H9 (cell line): ENCODE results near the gene PLAGL1. TPM values are rescaled to one million over a fixed set of nuclear protein-coding genes. Genes with fewer than 3 reads are reported as not detected.

Experiments used
- DNase-seq: peaks from one replicate; pipeline ENCODE4 v3.0.0-alpha.2; 2017
- H2AFZ ChIP-seq: one replicate; pipeline ENCODE4 v1.6.1; 2013; ENCODE audit warnings: mild to moderate bottlenecking, low read length, control low read depth, moderate library complexity
- H2AK5ac ChIP-seq: 2 replicates; pipeline ENCODE4 v1.6.1; 2013; ENCODE audit warnings: low read length, control low read depth, mixed read lengths; ENCODE audit not compliant: insufficient read length
- H2BK120ac ChIP-seq: one replicate; pipeline ENCODE4 v1.6.1; 2013; ENCODE audit warnings: low read depth, mild to moderate bottlenecking, low read length, control low read depth, inconsistent platforms; ENCODE audit not compliant: poor library complexity, severe bottlenecking
- H2BK12ac ChIP-seq: 2 replicates; pipeline ENCODE4 v1.6.1; 2013; ENCODE audit warnings: low read length, control low read depth, mixed read lengths, low read depth; ENCODE audit not compliant: insufficient read length
- H2BK15ac ChIP-seq: 2 replicates; pipeline ENCODE4 v1.6.1; 2013; ENCODE audit warnings: low read depth, low read length, control low read depth
- H2BK20ac ChIP-seq: one replicate; pipeline ENCODE4 v1.6.1; 2013; ENCODE audit warnings: low read depth, mild to moderate bottlenecking, low read length, control low read depth, inconsistent platforms; ENCODE audit not compliant: poor library complexity, severe bottlenecking
- H2BK5ac ChIP-seq: 2 replicates; pipeline ENCODE4 v1.6.1; 2013; ENCODE audit warnings: low read length, control low read depth, mixed read lengths; ENCODE audit not compliant: insufficient read length
- H3K14ac ChIP-seq: 2 replicates; pipeline ENCODE4 v1.6.1; 2013; ENCODE audit warnings: low read length, control low read depth; ENCODE audit not compliant: insufficient read depth
- H3K18ac ChIP-seq: 2 replicates; pipeline ENCODE4 v1.6.1; 2013; ENCODE audit warnings: low read depth, mild to moderate bottlenecking, mixed read lengths, low read length, control low read depth; ENCODE audit not compliant: insufficient read length
- H3K23ac ChIP-seq: 2 replicates; pipeline ENCODE4 v1.6.1; 2013; ENCODE audit warnings: low read length, control low read depth, mixed read lengths, low read depth; ENCODE audit not compliant: insufficient read length
- H3K23me2 ChIP-seq: 2 replicates; pipeline ENCODE4 v1.6.1; 2013; ENCODE audit warnings: low read depth, mild to moderate bottlenecking, mixed read lengths, low read length, control low read depth; ENCODE audit not compliant: insufficient read length, poor library complexity, severe bottlenecking
- H3K27ac ChIP-seq: 2 replicates; pipeline ENCODE4 v1.5.1; 2013; ENCODE audit warnings: low read length, control low read depth, mixed read lengths, low read depth; ENCODE audit not compliant: insufficient read length
- H3K27me3 ChIP-seq: 2 replicates; pipeline ENCODE4 v1.6.1; 2013; ENCODE audit warnings: low read length, control low read depth, inconsistent platforms; ENCODE audit not compliant: insufficient read depth
- H3K4ac ChIP-seq: 2 replicates; pipeline ENCODE4 v1.6.1; 2013; ENCODE audit warnings: low read depth, mild to moderate bottlenecking, control low read depth, inconsistent platforms, low read length, moderate library complexity
- H3K4me1 ChIP-seq: 2 replicates; pipeline ENCODE4 v1.6.1; 2013; ENCODE audit warnings: low read length, control low read depth, inconsistent platforms; ENCODE audit not compliant: insufficient read depth
- H3K4me2 ChIP-seq: 2 replicates; pipeline ENCODE4 v1.6.1; 2013; ENCODE audit warnings: low read length, control low read depth, mixed read lengths; ENCODE audit not compliant: insufficient read length, insufficient read depth
- H3K56ac ChIP-seq: 2 replicates; pipeline ENCODE4 v1.6.1; 2013; ENCODE audit warnings: low read depth, mild to moderate bottlenecking, mixed read lengths, low read length, control low read depth; ENCODE audit not compliant: insufficient read length
- H3K79me1 ChIP-seq: 2 replicates; pipeline ENCODE4 v1.6.1; 2013; ENCODE audit warnings: low read depth, mild to moderate bottlenecking, moderate library complexity, low read length, control low read depth, inconsistent platforms; ENCODE audit not compliant: insufficient read depth, poor library complexity, severe bottlenecking
- H3K79me2 ChIP-seq: 2 replicates; pipeline ENCODE4 v1.6.1; 2013; ENCODE audit warnings: low read length, control low read depth, inconsistent platforms; ENCODE audit not compliant: insufficient read depth
- H3K9ac ChIP-seq: 2 replicates; pipeline ENCODE4 v1.6.1; 2013; ENCODE audit warnings: low read length, control low read depth, mixed read lengths; ENCODE audit not compliant: insufficient read length; ENCODE audit errors: extremely low read depth
- H3K9me3 ChIP-seq: one replicate; pipeline ENCODE4 v1.6.1; 2013; ENCODE audit warnings: low read depth, low read length, inconsistent platforms; ENCODE audit not compliant: control insufficient read depth
- H3T11ph ChIP-seq: one replicate; pipeline ENCODE4 v1.6.1; 2013; ENCODE audit warnings: mild to moderate bottlenecking, low read length, control low read depth, inconsistent platforms
- H4K20me1 ChIP-seq: one replicate; pipeline ENCODE4 v1.6.1; 2013; ENCODE audit not compliant: control insufficient read depth, insufficient read length, insufficient read depth
- H4K5ac ChIP-seq: 2 replicates; pipeline ENCODE4 v1.6.1; 2013; ENCODE audit warnings: low read depth, mild to moderate bottlenecking, mixed read lengths, low read length, control low read depth; ENCODE audit not compliant: insufficient read length
- H4K8ac ChIP-seq: replicated peaks from 2 replicates; pipeline ENCODE4 v1.6.1; 2013; ENCODE audit warnings: low read length, control low read depth, mixed read lengths, low read depth; ENCODE audit not compliant: insufficient read length
- H4K91ac ChIP-seq: 2 replicates; pipeline ENCODE4 v1.6.1; 2013; ENCODE audit warnings: low read depth, mild to moderate bottlenecking, moderate library complexity, mixed read lengths, low read length, control low read depth; ENCODE audit not compliant: insufficient read length
- H3K27ac Mint-ChIP-seq, 3 experiments: 2 replicates in 2 of 3; 3 replicates in 1 of 3; pipeline ENCODE4 v1.8.0; 2020 to 2021; ENCODE audit warnings: mixed read lengths in 3 of 3, mild to moderate bottlenecking in 1 of 3, moderate library complexity in 1 of 3
- H3K27me3 Mint-ChIP-seq: 2 replicates; pipeline ENCODE4 v1.8.0; 2021; ENCODE audit warnings: low read depth, mild to moderate bottlenecking, moderate library complexity, mixed read lengths
- H3K36me3 Mint-ChIP-seq, 3 experiments: 2 replicates in 2 of 3; 3 replicates in 1 of 3; pipeline ENCODE4 v1.8.0; 2020 to 2021; ENCODE audit warnings: low read depth in 3 of 3, mixed read lengths in 3 of 3; ENCODE audit not compliant: insufficient read depth in 1 of 3
- H3K4me1 Mint-ChIP-seq, 2 experiments: 2 replicates each; pipeline ENCODE4 v1.8.0; 2020; ENCODE audit warnings: mixed read lengths in 2 of 2
- H3K4me3 Mint-ChIP-seq, 2 experiments: 2 replicates in 1 of 2; 3 replicates in 1 of 2; pipeline ENCODE4 v1.8.0; 2020 to 2021; ENCODE audit warnings: mild to moderate bottlenecking in 2 of 2, mixed read lengths in 2 of 2, moderate library complexity in 1 of 2
- H3K9me3 Mint-ChIP-seq, 2 experiments: 2 replicates in 1 of 2; 3 replicates in 1 of 2; pipeline ENCODE4 v1.8.0; 2020; ENCODE audit warnings: mild to moderate bottlenecking in 2 of 2, mixed read lengths in 2 of 2, moderate library complexity in 1 of 2
- CTCF ChIP-seq: fragments of 200-600 bp; sonication (generic); conservative IDR thresholded peaks from 3 replicates; pipeline ENCODE4 v1.8.0; 2021; ENCODE audit warnings: antibody characterized with exemption, mild to moderate bottlenecking
- WGBS: extraction: QIAGEN DNeasy Blood & Tissue Kit; methylation state at CpG from one replicate; pipeline ENCODE4 v1.1.7; 2013; ENCODE audit warnings: missing lambda C conversion rate, low lambda C conversion rate, mixed read lengths; ENCODE audit not compliant: insufficient read length; ENCODE audit errors: extremely low coverage; 5-methylcytosine and 5-hydroxymethylcytosine counted together
- total RNA-seq: library from RNA; stranded (reverse); gene quantifications from 2 replicates; pipeline ENCODE4 v1.2.1, GENCODE V29; 2021

Gene PLAGL1
- total RNA-seq, 1 experiment from 2014 or later, result 1.9 TPM

- no peak overlapping the region for H3K9ac ChIP-seq
- H2BK15ac ChIP-seq, result no peak overlapping the region
- no peaks in the 10 kb centered on the region for H3K79me2 ChIP-seq
- no peak overlapping the region for H3K4me2 ChIP-seq
- H3K27me3 Mint-ChIP-seq, result peaks cover 41% of the 10 kb centered on the region
- no peak overlapping the region for H2BK12ac ChIP-seq
- H2AK5ac ChIP-seq, result no peak overlapping the region
- H3K27me3 ChIP-seq, result peaks cover 30% of the 10 kb centered on the region
- no peak overlapping the region for H2BK20ac ChIP-seq
- H3K4me1 Mint-ChIP-seq, result peaks cover 23 to 27% of the 10 kb centered on the region in 2 experiments
- H3K27ac ChIP-seq, result no peak overlapping the region
- no peak overlapping the region for H3K27ac Mint-ChIP-seq
- no peak overlapping the region for H2AFZ ChIP-seq
- WGBS, result no CpG with 5 or more reads among the region's 4 CpGs
- H3K18ac ChIP-seq, result no peak overlapping the region
- H3K9me3 ChIP-seq, result no peaks in the 10 kb centered on the region
- H3K23ac ChIP-seq, result no peak overlapping the region
- H3T11ph ChIP-seq, result no peak overlapping the region
- H3K14ac ChIP-seq, result no peak overlapping the region
- no peak overlapping the region for H3K4ac ChIP-seq
- no peak overlapping the region for H4K8ac ChIP-seq
- DNase-seq, result no peak
- H3K9me3 Mint-ChIP-seq, result no peaks in the 10 kb centered on the region
- no peak overlapping the region for H3K4me3 Mint-ChIP-seq
- H2BK5ac ChIP-seq, result no peak overlapping the region
- no peak overlapping the region for H3K56ac ChIP-seq
- no peaks in the 10 kb centered on the region for H3K79me1 ChIP-seq
- H4K5ac ChIP-seq, result no peak overlapping the region
- H3K4me1 ChIP-seq, result peaks cover 12% of the 10 kb centered on the region
- H3K23me2 ChIP-seq, result no peaks in the 10 kb centered on the region
- no peak overlapping the region for H4K91ac ChIP-seq
- H3K36me3 Mint-ChIP-seq, result no peaks in the 10 kb centered on the region
- H4K20me1 ChIP-seq, result no peaks in the 10 kb centered on the region
- H2BK120ac ChIP-seq, result no peak overlapping the region
- TF ChIP-seq CTCF, result no peak
Observed at GRCh38 chr6:143952947-143953701, 54.9 kb downstream of the PLAGL1 start.
